Heart right ventricle (tissue), 16 donors: Measurements from ENCODE around the gene GPR62. TPM values are rescaled to one million over a fixed set of nuclear protein-coding genes. Genes with fewer than 3 reads are reported as not detected.

Experiments used
- ATAC-seq, 8 donors: fragments of 200-7000 bp; cut with Tn5 transposase; one replicate each; pipeline ENCODE4 v1.9.1; 2020; ENCODE audit warnings: mild to moderate bottlenecking in 8 of 8, moderate library complexity in 8 of 8, moderate number of reproducible peaks in 1 of 8
- DNase-seq, 2 donors: peaks; one replicate each; pipeline ENCODE4 v3.0.0-alpha.2; 2020
- H3K27ac ChIP-seq, 10 donors: fragments of 200-600 bp; sonication (generic) in 2 of 10; one replicate each; pipeline versions ENCODE4 v1.5.0 to v1.8.0; 2020 to 2022; ENCODE audit warnings: mild to moderate bottlenecking in 3 of 10
- H3K27me3 ChIP-seq, 7 donors: fragments of 200-600 bp; one replicate each; pipeline ENCODE4 v1.8.0; 2021 to 2022; ENCODE audit warnings: mild to moderate bottlenecking in 2 of 7
- H3K36me3 ChIP-seq, 9 donors: fragments of 200-600 bp; sonication (generic) in 1 of 9; one replicate each; pipeline versions ENCODE4 v1.5.0 to v1.8.0; 2020 to 2022; ENCODE audit warnings: mild to moderate bottlenecking in 2 of 9
- H3K4me1 ChIP-seq, 9 donors: fragments of 200-600 bp; sonication (generic) in 1 of 9; one replicate each; pipeline versions ENCODE4 v1.5.0 to v1.8.0; 2020 to 2022; ENCODE audit warnings: mild to moderate bottlenecking in 4 of 9
- H3K4me3 ChIP-seq, 10 donors: fragments of 200-600 bp; sonication (generic) in 2 of 10; one replicate each; pipeline versions ENCODE4 v1.5.0 to v1.8.0; 2020 to 2022; ENCODE audit warnings: mild to moderate bottlenecking in 7 of 10, moderate library complexity in 2 of 10
- H3K9me3 ChIP-seq, 11 donors: fragments of 200-600 bp in 10 of 11; sonication (generic) in 2 of 11; one replicate each; pipeline versions ENCODE4 v1.5.0 to v1.8.0; 2013 to 2022; ENCODE audit warnings: mild to moderate bottlenecking in 2 of 11, control low read depth in 1 of 11, moderate library complexity in 1 of 11
- WGBS, 2 donors: extraction: QIAGEN DNeasy Blood & Tissue Kit; methylation state at CpG; one replicate each; pipeline ENCODE4 v1.1.7; 2013; ENCODE audit warnings: inconsistent platforms in 1 of 2; 5-methylcytosine and 5-hydroxymethylcytosine counted together
- intact Hi-C, 10 donors: fragments of 100-400 bp; cut with DNase I; formaldehyde crosslinking; loops; one replicate each; pipeline versions ENCODE4 v1.11.1 to v1.14.2; 2022
- polyA plus RNA-seq, 2 donors: library from polyadenylated mRNA; stranded (reverse); fragments of 200-250 nt; gene quantifications; one replicate each; pipeline ENCODE4 v1.2.3, GENCODE V29; 2013
- total RNA-seq, 10 donors: library from RNA; stranded (reverse); fragmentation: NEBNext Ultra II Directional in 3 of 10; extraction: Animal tissue kit (Norgen Biotek cat#: 25700) in 3 of 10; gene quantifications; one replicate each; pipeline versions ENCODE4 v1.2.1 to v1.2.4, GENCODE V29; 2021 to 2023
- TF ChIP-seq, protein P1 (sequence below), 9 donors: fragments of 200-600 bp; sonication (generic) in 2 of 9; IDR thresholded peaks; one replicate each; pipeline versions ENCODE4 v1.5.0 to v1.8.0; 2021 to 2022; ENCODE audit warnings: antibody characterized with exemption in 9 of 9, mild to moderate bottlenecking in 5 of 9, moderate library complexity in 1 of 9
- donor health status: Arrhythmogenic right ventricular cardiomyopathy.
- donor health status: ischemic (EF 13 %, LVEDD 7.1; RV severe dilation, severe dysfunction).
- donor health status: healthy with polysubstance abuse.
- donor health status: DM: no; HTN: yes; CAD: no.
- donor health status: DM: no; HTN: no; CAD: no.
- donor health status: ischemic (EF 25% LVEDD 6.9; RV normal size, moderate dysfunction).
- donor health status: ischemic (EF 25% LVEDD 5.7; RV mildly dilated, moderate dysfunction).
- donor health status: healthy.
- donor health status: DM: yes; HTN: yes; CAD: no.
- donor health status: Ischemic cardiomyopathy.
- donor health status: ischemic (EF 35%, LVEDD 5.7; RV mildly dilated, moderate dysfunction).
- donor health status: nonischemic (EF 11% LVEDD 7.7; RV severe dilation, severe dysfunction).
- donor health status: DM: yes; HTN: yes; CAD: no.
- donor health status: PGD.
- donor health status: ischemic (EF 29% LVEDD 5.4; RV normal size, mild dysfunction).
- donor health status: nonischemic (EF 23%, LVEDD 6.1; RV moderate dilation, normal function).

Gene GPR62
- total and polyA plus RNA-seq, 12 donors: 0.01 to 0.38 (median 0.18) TPM; not detected in 2

DNA sequence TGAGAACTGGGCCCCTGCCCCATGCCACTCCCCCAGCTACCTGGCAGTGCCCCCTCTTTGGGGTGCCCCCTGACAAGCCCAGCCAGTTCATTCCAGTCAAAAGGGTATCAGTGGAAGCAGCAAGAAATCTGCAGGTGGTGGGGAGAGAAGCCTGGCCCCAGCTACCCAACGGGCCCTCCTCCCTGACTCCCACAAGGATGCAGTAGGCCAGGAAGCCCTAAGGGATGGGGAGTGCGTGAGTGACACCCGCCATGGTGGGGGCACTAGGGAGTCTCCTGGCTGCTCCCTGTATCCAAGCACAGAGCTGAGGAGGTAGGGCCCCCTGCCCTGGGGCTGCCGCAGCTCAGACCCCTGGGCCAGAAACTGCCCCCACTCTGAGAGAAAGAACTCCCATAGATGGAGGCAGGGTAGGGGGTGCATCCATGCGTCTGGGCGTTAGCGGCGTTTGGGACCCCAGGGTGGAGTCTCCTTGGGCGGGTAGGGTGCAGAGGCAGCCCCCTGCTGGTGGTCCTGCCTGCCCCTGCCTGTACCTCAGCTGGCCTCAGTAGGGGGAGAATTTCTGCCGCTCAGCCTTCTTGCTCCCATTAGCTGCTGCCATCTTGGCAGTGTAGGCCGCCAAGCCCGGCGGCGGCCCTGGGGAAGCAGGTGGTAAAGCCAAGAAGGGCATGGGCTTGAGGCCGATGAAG, 2.5 kb downstream of the GPR62 start:
- H3K4me3 ChIP-seq: no peak overlapping the region
- intact Hi-C loops: no loop called here
- ATAC-seq (no peak), DNase-seq (no peak)
- H3K9me3 ChIP-seq: no peaks in the 10 kb centered on the region
- H3K27ac ChIP-seq: no peak overlapping the region
- WGBS, 2 donors: 94 to 96% methylated on average over 15 of the region's 15 CpGs
- peaks cover 0 to 23% (median 0%) of the 10 kb centered on the region in 7 donors for H3K27me3 ChIP-seq
- H3K4me1 ChIP-seq: peaks cover 11 to 38% (median 27%) of the 10 kb centered on the region in 9 donors
- TF ChIP-seq, protein P1, sequence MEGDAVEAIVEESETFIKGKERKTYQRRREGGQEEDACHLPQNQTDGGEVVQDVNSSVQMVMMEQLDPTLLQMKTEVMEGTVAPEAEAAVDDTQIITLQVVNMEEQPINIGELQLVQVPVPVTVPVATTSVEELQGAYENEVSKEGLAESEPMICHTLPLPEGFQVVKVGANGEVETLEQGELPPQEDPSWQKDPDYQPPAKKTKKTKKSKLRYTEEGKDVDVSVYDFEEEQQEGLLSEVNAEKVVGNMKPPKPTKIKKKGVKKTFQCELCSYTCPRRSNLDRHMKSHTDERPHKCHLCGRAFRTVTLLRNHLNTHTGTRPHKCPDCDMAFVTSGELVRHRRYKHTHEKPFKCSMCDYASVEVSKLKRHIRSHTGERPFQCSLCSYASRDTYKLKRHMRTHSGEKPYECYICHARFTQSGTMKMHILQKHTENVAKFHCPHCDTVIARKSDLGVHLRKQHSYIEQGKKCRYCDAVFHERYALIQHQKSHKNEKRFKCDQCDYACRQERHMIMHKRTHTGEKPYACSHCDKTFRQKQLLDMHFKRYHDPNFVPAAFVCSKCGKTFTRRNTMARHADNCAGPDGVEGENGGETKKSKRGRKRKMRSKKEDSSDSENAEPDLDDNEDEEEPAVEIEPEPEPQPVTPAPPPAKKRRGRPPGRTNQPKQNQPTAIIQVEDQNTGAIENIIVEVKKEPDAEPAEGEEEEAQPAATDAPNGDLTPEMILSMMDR (IDR thresholded peaks at IDR 0.05): no peak
- H3K36me3 ChIP-seq: peaks cover 0 to 44% (median 17%) of the 10 kb centered on the region in 9 donors

- Histone ChIP-seq H3K36me3 (peaks cover 0 to 44% (median 17%) of the 10 kb centered on the region in 9 donors), H3K4me1 (peaks cover 21 to 50% (median 31%) of the 10 kb centered on the region in 9 donors), H3K4me3 (no peak overlapping the region), H3K27ac (no peak overlapping the region), H3K27me3 (peaks cover 0 to 23% (median 0%) of the 10 kb centered on the region in 7 donors), H3K9me3 (no peaks in the 10 kb centered on the region)
- WGBS, 2 donors: 93 to 95% methylated on average over 20 of the region's 20 CpGs
- intact Hi-C loops: no loop called here
- DNase-seq (no peak), ATAC-seq (no peak)
- TF ChIP-seq, protein P1 (IDR thresholded peaks at IDR 0.05): no peak
These were observed 3.7 kb downstream of the GPR62 start for GRCh38 chr3:51958603-51959521.

DNA sequence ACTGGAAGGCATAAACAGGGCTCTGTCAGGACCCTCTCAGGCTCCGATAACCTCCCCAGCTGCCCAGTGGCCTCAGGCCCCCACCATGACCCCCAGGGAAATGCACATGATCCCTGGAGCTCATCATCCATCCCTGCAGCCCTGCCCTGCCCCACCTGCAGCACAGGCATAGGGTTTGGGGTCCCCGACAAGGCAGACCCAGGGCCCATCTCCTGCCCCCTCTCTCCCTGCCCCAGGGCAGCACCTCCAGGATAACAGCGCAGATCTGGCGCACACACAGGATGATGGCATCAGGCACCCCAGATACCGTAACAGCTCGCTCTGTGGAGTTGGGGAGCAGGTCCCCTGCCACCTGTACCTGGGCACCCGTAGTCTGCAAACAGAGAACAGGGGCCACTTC, 4.5 kb downstream of the GPR62 start:
- no peak for ATAC-seq
- intact Hi-C loops: no loop called here
- peaks cover 0 to 22% (median 0%) of the 10 kb centered on the region in 7 donors for H3K27me3 ChIP-seq

DNA sequence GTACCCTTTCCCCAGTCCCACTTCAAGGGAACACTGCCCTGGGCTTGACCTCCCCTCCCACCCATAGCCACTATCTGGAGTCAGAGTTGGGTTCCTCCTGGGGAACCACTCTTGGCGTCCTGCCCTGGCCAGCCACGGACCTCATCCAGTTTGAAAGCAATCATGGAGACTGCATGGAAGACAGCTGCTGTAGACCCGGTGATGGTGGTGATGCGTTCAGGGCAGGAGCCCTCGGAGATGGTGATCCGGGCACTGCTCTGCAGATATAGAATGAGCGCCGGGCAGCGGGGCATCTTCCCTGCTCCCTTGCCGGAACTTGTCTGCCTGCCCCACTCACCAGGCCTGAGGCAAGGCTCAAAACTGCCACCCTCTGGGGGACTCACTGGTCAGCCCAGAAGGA, 5.2 kb downstream of the GPR62 start:
- ATAC-seq (no peak), DNase-seq (no peak)
- H3K27ac ChIP-seq: no peak overlapping the region
- WGBS, 2 donors: 81 to 85% methylated on average over 10 of the region's 10 CpGs
- H3K4me1 ChIP-seq: peaks cover 26 to 60% (median 46%) of the 10 kb centered on the region in 9 donors
- peaks cover 0 to 15% (median 0%) of the 10 kb centered on the region in 7 donors for H3K27me3 ChIP-seq
- TF ChIP-seq, protein P1 (IDR thresholded peaks at IDR 0.05): no peak
- intact Hi-C loops: no loop called here
- H3K36me3 ChIP-seq: peaks cover 0 to 44% (median 17%) of the 10 kb centered on the region in 9 donors
- H3K4me3 ChIP-seq: no peak overlapping the region
- no peaks in the 10 kb centered on the region for H3K9me3 ChIP-seq

More for the DNA sequence above, 4.5 kb downstream of the GPR62 start:
- Histone ChIP-seq H3K4me1 (peaks cover 26 to 58% (median 39%) of the 10 kb centered on the region in 9 donors), H3K4me3 (no peak overlapping the region), H3K9me3 (no peaks in the 10 kb centered on the region), H3K27ac (no peak overlapping the region), H3K36me3 (peaks cover 0 to 44% (median 17%) of the 10 kb centered on the region in 9 donors)
- TF ChIP-seq, protein P1 (IDR thresholded peaks at IDR 0.05): no peak
- 98 to 99% methylated on average over 7 of the region's 7 CpGs for WGBS, 2 donors
- DNase-seq: no peak
